OCI-M1 (cell line): Measurements from ENCODE around the gene ANKEF1.
A peak's percentile ranks its signal among the peaks of the same experiment; 100 is the strongest.

Source experiments
- DNase-seq: peaks from one replicate; lab custom pipeline; 2025; lab: John Stamatoyannopoulos, UW

The ANKEF1 gene

GRCh38 chr20:10089871-10090587 lies 55.2 kb downstream of the ANKEF1 start:
- DNase-seq, result no peak

GRCh38 chr20:10090588-10091166 lies 55.9 kb downstream of the ANKEF1 start:
- DNase-seq, result peak; percentile 75

- no peak for DNase-seq
These were observed 58.4 kb downstream of the ANKEF1 start for GRCh38 chr20:10093087-10093591.

- no peak for DNase-seq
These were observed 59.9 kb downstream of the ANKEF1 start for GRCh38 chr20:10094566-10095173.

- DNase-seq, result no peak
These were observed 62.0 kb downstream of the ANKEF1 start for GRCh38 chr20:10096790-10097189.

- DNase-seq, result no peak
These were observed 70.3 kb downstream of the ANKEF1 start for GRCh38 chr20:10105046-10105445.
